ENCODE measurements around the gene PRPH. TPM values are rescaled to one million over a fixed set of nuclear protein-coding genes. Genes with fewer than 3 reads are reported as not detected.
"Not testable (repeated sequence)": the region's sequence is repeated elsewhere in the genome, so short reads cannot be mapped to it uniquely, and the experiment has no call there.

The PRPH gene
- total RNA-seq, 2 donors from 2014 or later: 0.75 TPM; not detected in 1

DNA sequence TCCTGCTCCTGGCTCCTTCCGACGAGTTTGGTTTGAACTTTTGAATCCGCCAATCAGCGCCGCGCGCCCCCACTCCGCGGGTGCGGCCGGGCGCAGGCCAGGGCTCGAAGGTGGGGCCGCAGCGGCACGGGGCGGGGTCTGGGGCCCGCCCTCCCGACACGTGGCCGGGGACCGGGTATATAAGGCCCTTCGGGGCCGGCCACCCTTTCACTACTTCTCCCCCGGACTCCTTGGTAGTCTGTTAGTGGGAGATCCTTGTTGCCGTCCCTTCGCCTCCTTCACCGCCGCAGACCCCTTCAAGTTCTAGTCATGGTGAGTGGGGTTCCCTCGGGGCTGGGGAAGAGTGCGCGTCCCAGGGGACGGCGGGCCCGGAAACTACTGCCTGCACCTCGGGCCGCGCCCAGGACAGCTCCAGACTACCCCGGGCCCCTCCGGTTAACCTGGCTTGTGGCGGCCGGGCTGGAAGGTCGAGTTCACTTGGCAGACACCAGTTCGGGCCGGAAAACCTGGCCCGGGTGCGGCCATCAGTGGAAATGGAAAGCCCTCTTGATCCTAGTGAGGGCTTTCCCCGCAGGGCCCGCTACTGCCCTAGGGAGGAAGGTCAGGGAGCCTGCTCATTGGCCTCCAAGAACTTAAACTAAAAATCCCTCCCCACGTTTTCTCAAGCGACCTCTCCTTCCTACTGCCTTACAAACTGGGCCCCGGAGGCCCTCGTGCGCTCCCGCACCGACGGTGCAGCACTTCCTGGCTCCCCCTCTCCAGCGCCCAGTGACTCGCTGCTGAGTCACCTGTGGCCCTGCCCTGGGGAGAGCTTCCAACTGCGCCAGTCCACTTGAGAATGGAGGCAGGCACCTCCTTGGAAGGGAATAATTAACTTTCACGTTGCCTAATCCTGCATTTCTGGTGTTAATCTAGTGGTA is 29.8 kb upstream of the PRPH start, which contains the start of gene TUBA1C:
Gene TUBA1C, plus strand, starts transcription at position 210 of the 920 bp plus-strand sequence. Its CDS starts 100 bp downstream, at position 310.
- Histone ChIP-seq H3K36me3 (peaks cover 8% of the 10 kb centered on the region), H3K9me3 (no peaks in the 10 kb centered on the region), H3K4me1 (peaks cover 0 to 43% of the 10 kb centered on the region in 2 donors), H3K27me3 (no peaks in the 10 kb centered on the region), H3K27ac (peak within 1 kb of the TSS; percentile 92 to 95), H3K4me3 (peak within 1 kb of the TSS; percentile 63 to 88)
- TF ChIP-seq CTCF (IDR thresholded peaks at IDR 0.05): no peak
- peak; percentile 95 for DNase-seq (ENCODE audit: low spot score)

DNA sequence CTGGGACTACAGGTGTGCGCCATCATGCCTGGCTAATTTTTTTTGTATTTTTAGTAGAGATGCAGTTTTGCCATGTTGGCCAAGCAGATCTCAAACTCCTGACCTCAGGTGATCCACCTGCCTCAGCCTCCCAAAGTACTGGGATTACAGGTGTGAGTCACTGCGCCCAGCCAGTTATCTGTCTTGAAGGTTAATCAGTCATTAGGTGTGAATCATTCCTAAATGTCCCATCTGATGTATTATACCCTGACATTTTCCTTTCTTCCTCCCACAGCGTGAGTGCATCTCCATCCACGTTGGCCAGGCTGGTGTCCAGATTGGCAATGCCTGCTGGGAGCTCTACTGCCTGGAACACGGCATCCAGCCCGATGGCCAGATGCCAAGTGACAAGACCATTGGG is 25.8 kb upstream of the PRPH start:
- not testable (repeated sequence) for DNase-seq (ENCODE audit: low spot score); H3K9me3 ChIP-seq; H3K27me3 ChIP-seq; H3K4me3 ChIP-seq
- peak overlapping the region; percentile 2 to 22 for H3K27ac ChIP-seq
- peaks cover 27% of the 10 kb centered on the region for H3K36me3 ChIP-seq
- H3K4me1 ChIP-seq: peaks cover 0 to 33% of the 10 kb centered on the region in 2 donors

GRCh38 chr12:49272790-49273725 is 21.9 kb upstream of the PRPH start:
- Histone ChIP-seq H3K27me3 (no peaks in the 10 kb centered on the region), H3K36me3 (peaks cover 27% of the 10 kb centered on the region), H3K4me3 (no peak overlapping the region), H3K4me1 (peaks cover 0 to 18% of the 10 kb centered on the region in 2 donors), H3K27ac (no peak overlapping the region), H3K9me3 (no peaks in the 10 kb centered on the region)
- DNase-seq (ENCODE audit: low spot score): no peak
- no peak for TF ChIP-seq CTCF (IDR thresholded peaks at IDR 0.05)

- no peak for DNase-seq (ENCODE audit: low spot score)
- no peaks in the 10 kb centered on the region for H3K27me3 ChIP-seq
- H3K27ac ChIP-seq: no peak overlapping the region
- TF ChIP-seq CTCF (IDR thresholded peaks at IDR 0.05): no peak
- H3K9me3 ChIP-seq: no peaks in the 10 kb centered on the region
- peaks cover 0 to 10% of the 10 kb centered on the region in 2 donors for H3K4me1 ChIP-seq
- no peak overlapping the region for H3K4me3 ChIP-seq
- H3K36me3 ChIP-seq: peaks cover 27% of the 10 kb centered on the region
Measured at GRCh38 chr12:49273726-49274395, 21.1 kb upstream of the PRPH start.

DNA sequence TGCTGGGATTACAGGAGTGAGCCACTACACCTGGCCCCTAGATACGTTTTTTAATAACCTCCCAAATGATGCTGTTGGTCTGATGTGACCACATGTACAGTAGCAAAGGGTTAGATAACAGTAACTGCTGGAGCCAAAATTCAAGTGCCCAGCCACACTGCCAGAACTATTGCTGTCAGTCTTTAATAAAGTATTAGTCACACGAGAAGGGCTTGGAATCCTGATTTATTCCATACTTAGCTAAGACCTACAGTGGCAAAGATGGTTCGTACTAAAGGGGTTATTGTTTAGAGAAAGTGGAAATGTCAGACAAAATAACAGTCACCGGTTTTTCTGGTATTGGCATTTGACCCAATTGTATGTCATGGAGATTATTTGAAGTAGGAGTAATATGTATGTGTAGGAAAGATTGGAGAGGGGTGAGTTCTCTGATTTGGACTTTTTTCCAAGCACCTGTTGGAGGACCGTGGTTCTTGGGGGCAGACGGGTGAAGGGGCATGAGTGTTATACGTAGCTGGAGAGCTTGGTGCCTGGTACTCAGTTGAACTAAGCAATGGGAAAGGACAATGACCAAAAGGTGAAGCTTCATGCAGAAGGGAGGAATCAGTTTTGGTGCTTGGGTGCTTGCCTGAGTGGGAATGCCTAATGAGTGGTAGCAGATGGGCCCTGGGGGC is 20.4 kb upstream of the PRPH start:
- Histone ChIP-seq H3K36me3 (peaks cover 25% of the 10 kb centered on the region), H3K27me3 (no peaks in the 10 kb centered on the region), H3K9me3 (no peaks in the 10 kb centered on the region), H3K27ac (no peak overlapping the region), H3K4me3 (no peak overlapping the region), H3K4me1 (peaks cover 0 to 3% of the 10 kb centered on the region in 2 donors)
- DNase-seq (ENCODE audit: low spot score): no peak
- no peak for TF ChIP-seq CTCF (IDR thresholded peaks at IDR 0.05)

Data from right atrium auricular region (tissue), 2 donors.